ENCODE data around the gene CALML5. TPM values are rescaled to one million over a fixed set of nuclear protein-coding genes. Genes with fewer than 3 reads are reported as not detected.
"Not testable (repeated sequence)": the region's sequence is repeated elsewhere in the genome, so short reads cannot be mapped to it uniquely, and the experiment has no call there.

CALML5 gene
- total RNA-seq, 1 experiment from 2014 or later, result not detected

DNA sequence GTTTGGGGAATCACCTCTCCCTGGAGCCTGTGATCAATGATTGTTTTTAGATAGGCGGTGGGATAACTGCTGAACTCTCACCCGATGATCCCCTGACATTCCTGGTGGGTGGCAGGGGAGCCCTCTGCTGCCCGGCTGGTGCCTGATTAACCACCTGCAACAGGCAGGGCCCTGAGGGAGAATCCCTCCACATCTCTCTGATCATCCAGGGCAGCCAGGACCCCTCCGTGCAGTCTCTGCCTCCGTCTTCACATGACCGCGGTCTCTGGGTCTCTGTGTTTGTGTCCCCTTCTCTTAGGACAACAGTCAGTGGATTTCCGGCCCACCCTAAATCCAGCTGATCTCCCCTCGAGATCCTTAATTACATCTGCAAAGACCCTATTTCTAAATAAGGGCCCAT is 17.4 kb downstream of the CALML5 start:
- no peak for DNase-seq (ENCODE audit: low spot score)

DNA sequence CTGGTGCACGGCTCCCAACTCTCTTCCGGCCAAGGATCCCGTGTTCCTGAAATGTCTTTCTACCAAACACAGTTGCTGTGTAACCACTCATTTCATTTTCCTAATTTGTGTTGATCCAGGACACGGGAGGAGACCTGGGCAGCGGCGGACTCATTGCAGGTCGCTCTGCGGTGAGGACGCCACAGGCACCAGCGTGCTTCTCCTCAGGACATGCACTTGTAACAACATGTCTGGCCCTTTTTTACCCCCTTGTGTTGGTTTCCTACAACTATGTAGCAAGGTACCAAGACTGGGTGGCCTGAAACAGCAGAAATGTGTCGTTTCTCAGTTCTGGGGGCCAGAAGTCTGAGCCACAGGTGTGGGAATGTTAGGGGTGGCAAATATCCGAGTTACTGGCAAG is 18.2 kb downstream of the CALML5 start:
- DNase-seq (ENCODE audit: low spot score), result no peak

DNA sequence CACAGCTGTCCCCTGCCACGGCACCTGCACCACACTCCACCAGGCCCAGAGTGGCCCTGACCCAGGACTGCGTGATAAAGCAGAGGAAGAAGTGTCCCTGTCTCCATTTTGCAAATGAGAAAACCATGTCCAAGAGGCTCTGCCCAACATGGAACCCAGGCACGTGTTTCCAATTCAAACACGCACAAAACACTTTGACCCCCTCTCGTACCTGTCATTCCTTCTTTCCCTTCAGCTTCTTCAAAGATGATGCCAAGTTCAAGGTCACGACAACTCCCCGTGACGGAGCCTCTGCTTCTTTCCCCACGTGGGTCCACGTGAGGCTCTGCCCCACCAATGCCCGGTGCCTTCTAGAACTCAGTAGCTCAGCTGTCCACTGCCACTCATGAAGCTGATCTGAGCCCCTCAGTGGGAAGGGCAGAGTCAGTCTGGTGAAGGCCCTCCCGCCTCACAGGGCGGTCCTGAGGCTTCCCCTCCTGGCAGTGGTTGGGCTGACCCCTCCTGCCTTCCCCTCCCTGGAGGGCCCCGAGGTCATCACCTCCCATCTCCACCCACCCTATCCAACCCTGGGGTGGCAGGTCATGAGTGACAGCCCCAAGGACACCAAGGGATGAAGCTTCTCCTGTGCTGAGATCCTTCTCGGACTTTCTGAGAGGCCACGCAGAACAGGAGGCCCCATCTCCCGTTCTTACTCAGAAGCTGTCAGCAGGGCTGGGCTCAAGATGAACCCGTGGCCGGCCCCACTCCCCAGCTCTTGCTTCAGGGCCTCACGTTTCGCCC is 19.0 kb downstream of the CALML5 start:
- no peak for DNase-seq (ENCODE audit: low spot score)

GRCh38 chr10:5479481-5480161 is 19.7 kb downstream of the CALML5 start:
- DNase-seq (ENCODE audit: low spot score), result no peak

DNA sequence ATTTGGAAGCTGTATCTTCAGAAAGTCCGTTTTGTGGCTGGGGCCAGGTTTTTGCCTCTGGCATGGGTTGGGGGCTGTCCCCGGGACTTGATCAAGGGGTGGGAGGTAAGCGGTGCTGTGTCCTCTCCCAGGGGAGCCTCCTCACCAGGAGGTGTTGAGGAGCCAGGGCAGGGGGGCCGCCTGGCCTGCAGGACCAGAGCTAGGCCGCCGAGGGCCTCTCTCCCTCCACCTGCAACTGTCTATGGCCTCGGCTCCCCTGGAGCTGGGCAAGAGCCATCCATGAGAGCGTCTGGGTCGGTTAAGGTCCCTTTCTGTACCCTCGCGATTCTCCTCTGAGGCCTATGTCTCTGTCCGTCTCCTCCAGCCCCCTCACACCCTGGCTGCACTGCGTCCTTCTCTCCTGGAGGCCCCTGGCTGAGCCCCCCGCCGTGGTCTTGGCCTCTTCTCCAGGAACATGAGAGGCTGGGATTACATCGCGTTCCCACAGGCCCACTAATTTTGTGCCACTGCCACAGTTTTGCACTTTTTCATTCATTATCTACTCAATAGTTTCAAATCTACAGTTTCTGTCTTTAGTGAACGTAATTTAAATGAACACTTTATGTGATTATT is 20.6 kb downstream of the CALML5 start:
- DNase-seq (ENCODE audit: low spot score), result no peak

GRCh38 chr10:5477948-5478693 is 21.2 kb downstream of the CALML5 start:
- DNase-seq (ENCODE audit: low spot score), result no peak

DNA sequence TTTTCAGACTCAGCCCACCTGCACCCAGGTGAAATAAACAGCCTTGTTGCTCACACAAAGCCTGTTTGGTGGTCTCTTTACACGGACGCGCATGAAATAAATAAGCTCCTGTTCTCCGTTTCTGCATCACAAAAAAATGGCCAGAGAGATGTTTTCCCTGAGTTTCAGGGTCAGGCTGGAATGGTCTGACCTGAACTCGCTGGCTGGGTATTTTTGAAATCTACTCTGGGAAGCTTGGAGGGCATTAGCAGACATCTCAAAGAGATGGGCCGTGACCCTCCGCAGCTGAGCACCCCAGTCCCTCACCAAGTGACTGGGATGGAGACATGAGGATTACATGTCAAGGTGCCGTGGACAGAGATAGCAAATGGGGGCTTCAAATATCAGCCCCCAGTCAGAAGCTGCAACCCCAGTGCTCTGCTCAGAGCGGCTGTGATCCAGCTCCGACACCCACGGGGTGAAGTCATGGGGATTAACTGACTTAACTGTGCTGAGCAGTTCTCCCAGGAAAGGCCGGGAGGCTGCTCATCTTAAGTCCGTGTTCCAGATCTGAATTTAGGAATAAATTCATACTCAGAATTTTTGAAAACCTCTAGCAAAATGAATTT is 22.3 kb downstream of the CALML5 start:
- no peak for DNase-seq (ENCODE audit: low spot score)

DNA sequence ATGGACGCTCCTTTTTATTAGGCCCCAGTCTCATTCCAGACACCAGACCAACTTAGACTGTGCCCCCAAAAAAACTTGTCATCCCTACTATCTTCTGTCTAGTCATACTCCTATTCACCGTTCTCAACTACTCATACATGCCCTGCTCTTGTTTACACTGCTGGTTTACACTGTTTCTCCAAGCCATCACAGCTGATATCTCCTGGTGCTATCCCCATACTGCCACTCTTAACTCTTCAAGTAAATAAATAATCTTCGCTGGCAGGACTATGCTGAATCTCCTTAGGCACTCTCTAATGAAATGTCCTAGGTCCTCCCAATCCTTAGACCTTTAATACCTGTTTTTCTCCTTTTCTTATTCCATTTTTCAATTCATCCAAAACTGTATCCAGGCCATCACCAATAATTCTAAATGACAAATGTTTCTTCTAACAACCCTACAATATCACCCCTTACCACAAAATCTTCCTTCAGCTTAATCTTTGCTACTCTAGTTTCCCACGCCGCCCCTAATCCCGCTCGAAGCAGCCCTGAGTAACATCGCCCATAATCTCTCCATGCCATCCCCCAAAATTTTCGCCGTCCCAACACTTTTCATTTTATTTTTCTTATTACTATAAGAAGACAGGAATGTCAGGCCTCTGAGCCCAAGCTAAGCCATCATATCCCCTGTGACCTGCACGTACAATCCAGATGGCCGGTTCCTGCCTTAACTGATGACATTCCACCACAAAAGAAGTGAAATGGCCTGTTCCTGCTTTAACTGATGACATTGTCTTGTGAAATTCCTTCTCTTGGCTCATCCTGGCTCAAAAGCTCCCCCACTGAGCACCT is 23.2 kb downstream of the CALML5 start:
- not testable (repeated sequence) for DNase-seq (ENCODE audit: low spot score)

GRCh38 chr10:5475088-5475487 is 24.3 kb downstream of the CALML5 start:
- DNase-seq (ENCODE audit: low spot score), result not testable (repeated sequence)

DNA sequence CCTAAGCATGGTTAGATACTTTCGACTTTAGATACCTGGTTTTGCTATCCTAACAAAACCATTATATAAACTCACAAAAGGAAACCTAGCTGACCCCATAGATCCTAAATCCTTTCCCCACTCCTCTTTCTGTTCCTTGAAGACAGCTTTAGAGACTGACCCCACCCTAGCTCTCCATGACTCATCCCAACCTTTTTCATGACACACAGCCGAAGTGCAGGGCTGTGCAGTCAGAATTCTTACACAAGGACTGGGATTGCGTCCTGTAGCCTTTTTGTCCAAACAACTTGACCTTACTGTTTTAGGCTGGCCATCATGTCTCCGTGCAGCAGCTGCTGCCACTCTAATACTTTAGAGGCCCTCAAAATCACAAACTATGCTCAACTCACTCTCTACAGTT is 24.7 kb downstream of the CALML5 start:
- peak; percentile 14 for DNase-seq (ENCODE audit: low spot score)

- DNase-seq (ENCODE audit: low spot score), result no peak
Observed at GRCh38 chr10:5470062-5470751, 29.2 kb downstream of the CALML5 start.

GRCh38 chr10:5469353-5470061 is 29.9 kb downstream of the CALML5 start:
- DNase-seq (ENCODE audit: low spot score), result no peak

- DNase-seq (ENCODE audit: low spot score), result no peak
Observed at GRCh38 chr10:5468262-5469106, 30.9 kb downstream of the CALML5 start.

DNA sequence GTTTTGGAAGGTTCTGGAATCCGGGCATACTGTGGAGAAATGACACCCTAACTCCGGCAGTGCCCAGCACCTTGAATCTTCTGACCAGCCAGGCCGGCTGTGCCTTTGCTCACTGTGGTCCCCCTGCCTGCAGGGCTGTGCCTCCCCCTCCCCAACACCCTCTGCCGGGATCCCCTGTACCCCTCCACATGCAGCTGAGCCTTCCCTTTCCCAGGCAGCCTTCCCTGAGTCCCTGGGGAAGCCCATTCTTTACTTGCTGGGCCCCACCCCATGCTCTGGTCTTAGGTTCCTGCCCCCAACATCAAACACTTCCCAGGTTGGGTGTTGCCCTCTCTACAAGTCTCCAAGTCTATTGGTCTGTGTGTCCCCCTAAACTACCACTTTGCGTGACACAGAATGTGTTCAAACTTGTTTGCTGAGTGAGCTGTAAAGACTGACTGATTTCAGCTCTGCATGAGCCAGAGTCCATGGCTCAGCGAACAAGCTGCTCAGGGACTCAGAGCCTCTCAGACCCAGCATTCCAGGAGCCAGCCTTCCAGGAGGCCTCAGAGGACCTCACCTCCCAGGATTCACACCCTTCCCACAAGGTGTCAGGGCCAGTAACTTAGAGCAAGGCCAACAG is 31.6 kb downstream of the CALML5 start:
- no peak for DNase-seq (ENCODE audit: low spot score)

GRCh38 chr10:5467207-5467535 is 32.2 kb downstream of the CALML5 start:
- no peak for DNase-seq (ENCODE audit: low spot score)

DNA sequence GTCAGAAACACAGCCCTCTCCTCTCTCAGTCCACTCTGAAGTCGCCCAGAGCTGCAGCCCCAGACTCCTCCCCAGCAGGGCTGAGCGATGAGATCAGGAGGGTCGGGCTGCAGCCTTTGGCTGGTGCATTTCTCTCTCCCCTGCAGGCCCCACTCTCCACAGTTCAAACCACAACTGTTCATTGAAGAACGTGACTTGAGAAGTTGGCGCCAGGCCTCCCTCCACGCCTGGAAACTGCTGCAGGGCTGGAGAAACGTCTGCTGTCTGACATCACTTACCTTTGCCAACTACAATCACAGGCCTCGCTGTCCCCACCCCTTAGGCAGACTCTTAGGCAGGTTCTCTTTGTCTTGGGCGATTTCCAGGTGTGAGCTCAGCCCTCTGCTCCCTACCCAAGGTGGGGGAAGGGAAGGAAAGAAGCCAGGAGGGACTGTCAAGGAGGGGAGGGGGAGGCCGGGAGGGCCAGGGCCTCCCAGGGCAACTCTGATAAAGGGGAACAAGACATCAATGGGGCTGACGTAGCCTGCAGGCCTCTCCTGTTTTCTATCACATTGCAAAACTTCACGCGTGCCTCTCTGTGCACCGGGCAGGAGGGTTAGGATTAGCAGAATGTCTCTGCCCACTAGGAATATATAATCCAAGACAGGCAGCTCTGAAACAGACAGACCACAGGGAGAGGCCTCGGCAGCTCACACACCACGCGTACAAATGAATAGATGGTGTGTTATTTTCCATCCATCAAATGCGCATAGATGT is 32.7 kb downstream of the CALML5 start:
- no peak for DNase-seq (ENCODE audit: low spot score)

DNA sequence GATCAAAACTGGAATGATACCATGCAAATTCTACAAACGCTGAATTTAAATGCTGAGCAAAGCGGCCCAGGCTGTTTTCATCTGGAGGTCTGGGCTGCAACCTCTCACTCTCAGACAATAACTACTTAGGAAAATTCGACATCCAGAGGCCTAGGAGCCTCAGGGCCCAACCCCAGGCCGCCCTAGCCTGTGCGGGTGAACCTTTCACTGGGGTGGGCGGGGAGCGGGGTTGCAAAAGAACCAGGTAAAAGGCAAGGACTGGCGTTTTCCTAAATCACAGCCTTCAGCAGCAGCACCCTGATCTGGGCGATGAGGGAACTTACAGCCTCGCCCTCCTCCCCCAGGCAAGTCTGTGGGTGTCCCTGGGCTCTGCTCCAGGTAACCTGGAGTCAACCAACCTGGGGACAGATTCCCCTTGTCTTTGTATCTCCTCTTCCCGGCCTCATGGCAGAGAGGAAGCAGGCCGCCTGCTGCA is 33.4 kb downstream of the CALML5 start:
- no peak for DNase-seq (ENCODE audit: low spot score)

All from A172 (cell line).